CD4-positive, alpha-beta T cell treated with Interleukin-15 for 1 hour (primary cell): Measurements from ENCODE around the gene EPHA7.

ENCODE experiments used
- DNase-seq: peaks from one replicate; pipeline ENCODE4 v3.0.0-alpha.2; 2020

Gene EPHA7

DNA sequence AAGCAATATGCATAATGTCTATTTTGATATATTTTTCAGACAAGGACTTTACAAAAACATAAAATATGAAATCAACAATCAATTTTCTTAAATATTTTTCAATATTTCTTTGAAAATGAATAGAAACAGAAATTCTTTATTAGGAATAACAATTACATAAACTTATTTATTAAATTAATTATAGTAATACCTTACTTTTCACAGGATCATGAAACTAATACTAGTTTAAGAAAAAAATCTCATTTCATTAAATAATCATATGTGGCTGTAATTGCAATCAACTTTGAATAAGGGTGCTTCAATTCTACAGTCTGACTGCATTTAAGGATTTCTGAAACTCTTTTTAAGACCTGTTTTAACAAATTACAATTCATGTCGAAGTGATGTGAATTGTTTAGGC lies 26.6 kb downstream of the EPHA7 start:
- DNase-seq, result no peak

DNA sequence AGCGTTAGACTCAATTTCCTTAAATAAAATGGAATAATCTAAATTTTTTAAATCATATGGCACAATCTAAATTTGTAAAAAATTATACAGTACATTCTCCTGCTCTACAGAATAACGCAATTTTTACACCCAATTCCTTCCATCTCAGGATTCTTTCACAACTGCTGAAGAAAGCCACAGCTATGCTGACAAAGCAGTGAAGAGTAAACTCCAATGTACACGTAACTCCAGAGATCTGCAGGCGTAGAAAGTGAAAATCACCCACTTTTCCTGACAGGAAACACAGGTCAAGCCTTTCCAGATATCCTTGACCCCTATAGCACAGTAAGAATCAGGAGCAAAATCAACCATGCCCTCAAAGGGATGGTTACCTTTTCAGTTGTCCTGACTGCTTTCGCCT lies 27.4 kb downstream of the EPHA7 start:
- DNase-seq, result no peak

DNA sequence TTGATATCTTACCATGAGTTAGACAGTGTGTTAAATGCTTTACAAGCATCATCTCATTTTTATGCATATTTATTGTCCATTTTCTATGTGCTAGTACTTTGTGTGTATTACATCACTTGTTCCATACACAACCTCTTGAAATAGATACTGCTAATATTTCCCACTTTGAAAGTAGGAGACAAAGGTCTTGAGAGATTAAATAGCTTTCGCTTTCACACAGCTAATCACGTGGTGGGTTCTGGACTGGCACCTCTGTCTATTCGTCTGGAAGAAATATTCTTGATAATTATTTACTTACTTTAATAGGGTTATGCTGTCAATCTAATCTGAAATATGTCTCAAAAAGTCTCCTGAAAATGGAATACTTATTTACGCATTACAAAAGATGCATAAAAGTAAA lies 30.2 kb downstream of the EPHA7 start:
- no peak for DNase-seq

DNA sequence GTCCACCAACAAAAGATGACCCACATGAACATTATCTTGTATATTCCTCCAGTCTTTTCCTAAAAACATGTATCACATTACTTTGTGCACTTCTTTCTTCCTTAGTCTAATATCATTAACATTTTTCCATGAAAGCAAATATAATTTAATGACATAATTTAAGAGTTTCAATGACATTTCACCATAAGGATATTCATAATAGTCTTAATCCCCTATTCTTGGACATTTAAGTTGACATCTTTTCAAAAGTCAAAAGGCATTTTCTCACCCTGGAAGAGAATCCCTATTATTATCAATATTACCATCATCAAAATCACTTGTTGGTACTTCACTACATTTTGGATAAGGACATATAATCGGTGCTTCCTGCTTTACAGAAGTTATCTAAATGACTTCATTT lies 31.3 kb downstream of the EPHA7 start:
- no peak for DNase-seq

DNA sequence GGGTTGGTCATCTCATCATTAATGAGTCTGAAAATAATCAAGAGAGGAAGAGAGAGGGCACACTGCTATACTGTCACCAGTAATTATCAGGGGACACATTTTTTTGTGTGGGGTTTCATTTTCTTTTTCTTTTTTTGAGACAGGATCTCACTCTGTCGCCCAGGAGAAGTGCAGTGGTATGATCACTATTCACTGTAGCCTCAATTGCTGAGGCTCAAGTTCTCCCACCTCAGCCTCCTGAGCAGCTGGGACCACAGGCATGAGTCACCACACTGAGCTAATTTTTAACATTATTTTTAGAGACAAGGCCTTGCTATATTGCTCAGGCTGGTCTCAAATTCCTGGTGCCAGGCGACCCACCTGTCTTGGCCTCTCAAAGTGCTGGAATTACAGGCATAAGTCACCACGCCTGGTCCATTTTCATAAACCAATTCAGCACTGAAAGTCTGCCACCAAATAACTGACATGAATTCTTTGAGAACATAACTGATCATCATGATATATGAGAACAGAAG lies 43.3 kb downstream of the EPHA7 start:
- no peak for DNase-seq

DNA sequence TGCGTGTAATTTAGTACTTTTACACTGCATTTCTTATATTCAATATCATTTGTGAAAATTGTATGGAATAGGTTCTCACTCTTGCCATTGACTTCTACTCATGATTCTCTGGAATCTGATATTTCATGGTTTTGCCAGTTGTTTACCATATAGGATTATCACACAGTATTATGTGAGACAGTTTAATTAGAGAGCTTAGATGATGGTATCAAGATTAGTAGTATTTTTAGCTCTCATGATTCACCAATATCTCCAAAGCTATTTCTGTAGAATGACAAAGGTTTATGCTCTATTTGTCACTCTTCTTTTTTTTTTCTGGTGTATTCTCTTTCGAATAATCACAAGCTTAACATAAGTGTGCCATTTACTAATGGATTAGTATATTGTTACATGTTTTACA lies 45.9 kb downstream of the EPHA7 start:
- DNase-seq, result no peak

DNA sequence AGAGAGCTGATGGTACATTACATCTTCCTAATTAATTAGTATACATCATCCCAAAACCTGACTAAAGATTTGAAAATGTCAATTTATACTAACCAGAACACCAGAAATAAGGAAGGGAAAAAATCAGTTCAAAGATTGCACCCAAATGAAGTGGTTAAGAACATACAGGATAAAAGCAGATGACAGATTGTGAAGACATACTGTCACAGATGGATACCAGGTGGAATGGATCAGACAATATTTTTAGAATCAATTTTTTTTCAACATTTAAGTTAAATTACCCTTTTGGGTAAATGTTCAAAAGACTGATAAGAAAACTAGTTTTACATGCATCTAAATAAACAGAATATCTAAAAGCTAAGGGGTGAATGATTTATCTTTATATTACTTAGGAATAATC lies 47.6 kb downstream of the EPHA7 start:
- no peak for DNase-seq

DNA sequence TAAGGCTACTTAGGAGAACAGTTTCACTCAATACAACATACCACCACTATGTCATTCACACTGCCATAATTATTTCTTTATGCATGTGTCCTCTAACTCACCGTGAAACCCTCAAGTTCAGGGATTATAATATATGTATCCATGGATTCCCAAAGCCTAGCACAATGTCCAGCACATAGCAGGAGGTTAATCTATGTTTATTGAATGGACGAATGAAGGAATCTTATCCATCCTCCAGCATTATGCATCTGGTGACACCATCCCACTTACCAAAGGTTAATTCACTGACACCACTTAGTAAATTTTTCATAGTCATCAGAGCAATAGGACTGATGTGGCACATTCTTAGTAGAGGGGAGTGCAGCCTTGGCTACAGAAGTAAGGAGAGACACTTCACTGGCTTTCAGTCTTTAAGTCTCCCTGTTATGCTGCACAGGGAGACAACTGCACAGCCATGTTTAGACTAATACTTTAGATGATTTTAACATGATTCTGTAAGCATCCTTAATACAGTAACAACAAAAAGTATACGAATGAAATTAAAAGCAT lies 49.7 kb downstream of the EPHA7 start:
- no peak for DNase-seq

DNA sequence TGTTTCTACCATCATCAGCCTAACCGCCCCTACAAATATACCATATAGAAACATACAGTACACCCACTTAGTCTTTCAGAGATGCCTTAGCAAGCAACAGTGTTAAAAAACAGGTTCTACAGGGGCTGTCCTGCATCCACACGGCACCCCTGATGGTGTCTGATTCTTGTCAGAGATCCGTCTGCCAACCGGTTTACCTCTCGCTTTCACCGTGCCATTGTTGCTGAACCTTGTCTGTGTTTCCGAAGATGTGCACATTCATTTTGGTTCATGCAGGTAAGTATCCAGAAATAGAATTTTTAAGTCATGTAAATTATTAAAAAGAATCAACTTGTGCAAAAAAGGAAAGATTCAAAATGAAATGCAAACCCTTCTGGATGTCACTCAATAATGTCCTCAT lies 52.9 kb downstream of the EPHA7 start:
- no peak for DNase-seq

DNA sequence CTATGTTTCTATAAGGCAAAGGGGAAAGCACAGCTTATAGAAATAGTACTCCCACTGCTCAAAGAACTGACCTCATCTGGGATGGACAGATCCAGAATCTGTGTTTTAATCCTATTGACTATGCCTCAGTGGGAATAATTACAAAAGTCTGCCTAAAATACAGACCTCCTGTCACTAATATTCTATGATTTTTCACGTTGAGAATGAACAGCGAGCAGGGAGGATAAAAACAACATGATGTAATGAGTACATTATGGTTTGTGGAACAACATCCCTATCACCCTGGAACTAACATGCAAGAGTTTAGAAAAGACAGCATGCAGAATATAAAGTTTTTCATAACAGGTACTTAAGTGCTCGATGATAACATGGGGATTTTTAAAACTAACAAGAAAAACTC lies 53.9 kb downstream of the EPHA7 start:
- no peak for DNase-seq

DNA sequence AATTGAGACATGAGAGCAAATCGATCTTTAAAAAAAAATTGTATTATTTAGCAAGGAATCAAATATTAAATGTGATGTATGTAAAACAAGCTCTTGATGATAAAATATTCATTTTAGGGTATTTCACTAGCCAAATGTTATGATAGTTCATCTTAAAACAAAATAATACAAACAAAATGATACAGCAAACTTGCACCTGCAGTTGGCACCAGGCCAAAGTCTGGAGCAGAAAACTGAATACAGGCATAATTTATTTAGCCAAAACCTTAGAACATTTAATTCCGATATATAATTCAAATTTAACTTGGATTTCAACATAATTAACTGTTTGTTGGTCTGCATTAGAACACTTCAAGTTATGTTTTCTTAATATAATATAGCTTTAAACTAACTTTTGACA lies 60.9 kb downstream of the EPHA7 start:
- no peak for DNase-seq

DNA sequence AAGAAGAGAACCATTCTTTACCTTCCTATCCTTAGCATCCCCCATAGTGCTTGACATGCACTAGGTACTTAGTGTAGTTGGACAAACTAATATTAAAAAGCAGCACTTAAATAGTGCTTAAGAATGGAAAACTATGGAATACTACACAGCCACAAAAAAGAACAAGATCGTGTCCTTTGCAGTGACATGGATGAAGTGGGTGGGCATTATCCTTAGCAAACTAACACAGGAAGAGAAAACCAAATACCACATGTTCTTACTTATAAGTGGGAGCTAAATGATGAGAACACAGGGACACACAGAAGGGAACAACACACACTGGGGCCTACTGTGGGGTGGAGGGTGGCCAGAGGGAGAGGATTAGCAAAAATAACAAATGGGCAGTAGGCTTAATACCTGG lies 66.8 kb downstream of the EPHA7 start:
- no peak for DNase-seq

DNA sequence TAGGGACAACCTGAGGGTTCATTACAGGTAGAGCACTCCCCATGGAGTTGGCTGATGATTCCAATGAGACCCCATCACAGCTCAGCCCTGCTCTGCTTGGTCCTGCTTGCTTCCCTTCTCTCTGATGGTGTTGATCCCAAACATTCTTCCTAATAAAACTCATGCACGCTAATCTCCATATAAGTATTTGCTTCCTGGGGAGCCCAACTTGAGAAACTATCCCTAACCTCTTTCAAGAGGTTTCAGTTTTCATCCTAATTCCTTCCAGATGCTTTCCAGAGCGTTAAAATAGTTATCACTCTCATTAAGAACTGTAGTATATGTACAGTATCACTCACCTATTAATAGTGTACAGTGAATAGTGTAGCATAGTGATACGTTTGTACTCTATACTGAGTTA lies 68.1 kb downstream of the EPHA7 start:
- no peak for DNase-seq

DNA sequence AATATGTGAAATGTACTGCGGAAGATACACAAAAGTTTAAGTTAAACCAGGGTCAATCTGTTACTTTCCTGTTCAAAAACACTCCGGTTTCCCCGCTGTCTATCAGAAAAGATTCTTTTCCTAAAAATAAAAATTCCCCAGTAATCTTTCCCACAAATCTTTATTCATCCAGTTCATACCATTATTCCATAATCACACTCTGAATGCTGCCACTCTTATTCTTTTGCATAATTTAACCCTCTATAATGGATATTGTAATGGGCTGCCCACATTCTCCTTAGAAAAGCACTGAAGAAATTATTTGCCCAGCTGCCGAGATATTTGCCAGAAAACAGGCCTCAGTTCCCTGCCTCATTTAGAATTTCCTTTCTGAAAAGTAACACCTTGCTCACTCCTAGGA lies 68.6 kb downstream of the EPHA7 start:
- no peak for DNase-seq

DNA sequence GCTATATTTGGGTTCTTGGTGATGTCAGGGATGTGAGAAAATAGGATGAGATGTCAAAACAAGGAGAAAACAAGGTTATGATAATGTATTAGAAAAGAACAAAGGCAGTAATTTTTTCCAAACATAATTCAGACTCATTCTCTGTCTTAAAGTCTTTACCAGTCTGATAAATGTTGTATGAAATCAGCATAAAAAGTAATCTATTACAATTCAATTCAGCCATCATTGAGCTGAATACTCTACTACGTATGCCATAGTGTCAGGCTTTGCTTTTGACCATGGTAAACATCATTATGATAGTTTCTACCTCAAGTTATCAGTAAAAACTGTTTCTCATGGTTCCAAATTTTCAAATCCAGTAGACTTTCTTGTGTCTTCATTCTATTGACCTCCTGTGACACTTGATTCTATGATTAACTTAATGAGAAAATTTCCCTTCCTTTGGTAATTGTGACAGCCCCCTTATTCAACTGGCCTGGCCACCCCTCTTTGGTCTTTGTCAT lies 75.0 kb downstream of the EPHA7 start:
- DNase-seq, result no peak

DNA sequence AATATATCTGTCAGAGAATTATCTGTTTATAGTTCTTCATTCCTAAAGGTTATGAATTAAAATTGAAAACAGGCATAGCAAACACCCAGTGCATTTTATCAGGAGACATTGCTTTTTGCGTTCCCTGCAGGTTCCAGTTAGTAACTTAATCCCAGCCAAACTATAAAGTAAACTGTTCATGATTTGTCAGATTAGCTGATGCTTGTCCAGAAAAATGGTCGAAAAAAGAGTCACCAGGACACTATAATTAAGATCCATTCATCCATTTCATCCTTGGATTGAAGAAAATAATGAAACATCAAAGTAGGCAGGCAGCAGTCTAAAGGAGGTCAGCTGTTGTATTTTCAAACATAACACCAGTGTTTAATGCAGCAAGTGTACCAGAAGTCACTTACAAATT lies 75.9 kb downstream of the EPHA7 start:
- DNase-seq, result no peak

DNA sequence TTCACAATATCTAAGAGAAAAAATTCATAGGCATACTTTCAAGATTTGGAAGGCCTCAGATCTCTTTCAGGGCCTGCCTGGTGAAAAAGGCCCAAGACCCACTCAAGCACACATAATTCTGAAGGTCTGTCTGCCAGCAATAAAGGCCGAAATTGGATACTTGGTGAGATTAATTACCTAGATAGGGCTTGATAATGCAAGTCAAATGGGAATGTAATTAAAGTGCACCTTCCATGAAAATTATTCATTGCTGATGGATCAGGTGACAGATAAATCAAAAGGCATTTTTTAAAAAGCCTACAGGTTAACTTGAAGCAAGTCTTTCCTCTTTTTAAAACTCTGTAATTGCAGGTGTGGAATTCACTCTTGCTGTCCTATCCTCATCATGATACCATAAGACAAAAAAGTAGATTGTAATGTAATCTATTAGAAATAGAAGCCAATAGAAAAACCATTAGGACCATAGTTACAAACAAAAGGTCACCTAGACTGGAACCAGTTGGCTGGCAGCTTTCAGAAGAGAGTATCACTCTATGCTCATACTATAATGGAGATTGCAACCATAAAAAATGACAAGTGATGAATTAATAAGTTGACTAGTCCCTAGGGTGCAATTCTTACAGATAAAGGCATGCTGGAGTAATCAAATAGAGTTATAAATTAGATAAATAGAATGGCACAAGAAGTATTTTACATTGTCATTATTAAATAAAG lies 77.3 kb downstream of the EPHA7 start:
- no peak for DNase-seq

DNA sequence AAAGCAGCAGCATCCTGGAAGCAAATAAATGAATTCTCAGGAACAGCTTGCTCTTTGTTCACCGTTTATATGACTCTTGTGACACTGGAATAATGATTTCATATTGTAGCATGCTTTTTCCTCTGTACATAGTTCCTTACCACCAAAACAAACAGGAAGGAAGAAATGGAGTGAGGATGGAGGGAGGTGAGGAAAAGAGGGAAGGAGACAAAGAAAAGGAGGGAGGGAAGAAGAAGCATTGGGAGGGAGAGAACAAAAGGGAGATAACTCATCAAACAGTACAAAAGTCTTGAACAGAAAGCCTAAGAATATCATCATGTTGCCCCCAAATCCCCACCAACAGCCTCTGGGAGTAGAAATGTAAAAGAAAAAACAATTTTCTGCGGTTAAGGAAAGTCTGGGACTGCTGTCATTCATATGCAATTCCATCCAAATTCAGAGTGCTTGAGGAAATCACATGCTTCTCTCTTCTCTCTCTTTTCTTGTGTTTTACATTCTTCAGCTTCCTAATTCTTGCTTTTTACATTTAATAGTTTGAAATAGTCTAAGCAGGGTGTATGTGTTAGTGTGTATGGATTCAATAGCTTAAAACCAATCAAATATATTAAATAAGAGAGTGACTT lies 81.5 kb downstream of the EPHA7 start:
- no peak for DNase-seq

DNA sequence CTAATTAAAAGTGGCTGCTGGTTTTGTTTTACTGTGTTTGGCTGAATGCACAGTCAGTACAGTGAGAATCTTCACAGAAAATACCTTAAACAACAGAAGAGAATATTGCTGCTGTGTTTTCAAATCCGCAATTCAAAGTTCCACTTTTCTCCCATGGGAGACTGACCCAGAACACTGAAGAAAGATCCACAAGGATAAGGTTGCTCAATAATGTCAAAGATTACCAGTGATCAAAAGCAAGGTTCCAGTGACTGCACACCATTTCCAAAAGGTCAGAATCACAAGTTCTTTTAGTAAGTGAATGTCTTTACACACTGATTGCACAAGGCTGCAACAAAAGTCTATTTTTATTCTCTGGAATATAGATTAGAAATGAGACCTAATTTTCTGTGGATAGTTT lies 82.3 kb downstream of the EPHA7 start:
- no peak for DNase-seq

DNA sequence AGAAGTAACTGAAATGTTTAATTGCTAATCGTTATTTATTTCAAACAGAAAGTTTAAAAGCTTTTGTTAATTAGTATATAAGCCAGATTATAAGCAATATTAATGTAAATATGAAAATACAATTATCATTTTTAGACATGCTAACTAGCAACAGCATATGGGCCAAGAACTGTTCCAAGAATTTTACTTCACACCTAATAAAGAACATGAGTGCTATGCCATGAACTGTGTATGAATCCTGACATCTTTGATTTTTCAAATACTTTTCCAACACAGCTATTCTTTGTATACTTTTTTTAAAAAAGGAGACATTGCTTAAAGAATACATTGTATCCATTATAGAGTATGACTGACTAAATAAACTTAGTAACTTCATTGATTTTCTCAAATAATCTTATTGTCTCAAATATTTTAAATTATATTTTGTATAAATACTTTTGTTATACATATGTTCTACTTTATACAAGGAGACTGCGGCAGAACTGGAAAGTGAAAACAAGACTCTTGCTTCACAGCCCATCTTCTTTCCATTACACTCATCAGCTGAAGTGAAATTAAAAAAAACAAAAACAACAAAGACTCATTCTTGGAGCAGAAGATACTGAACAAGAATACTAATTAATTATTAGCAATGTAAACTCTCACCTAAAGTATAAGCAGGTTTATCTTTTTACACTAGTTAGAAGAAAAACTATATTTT lies 89.9 kb downstream of the EPHA7 start:
- no peak for DNase-seq

DNA sequence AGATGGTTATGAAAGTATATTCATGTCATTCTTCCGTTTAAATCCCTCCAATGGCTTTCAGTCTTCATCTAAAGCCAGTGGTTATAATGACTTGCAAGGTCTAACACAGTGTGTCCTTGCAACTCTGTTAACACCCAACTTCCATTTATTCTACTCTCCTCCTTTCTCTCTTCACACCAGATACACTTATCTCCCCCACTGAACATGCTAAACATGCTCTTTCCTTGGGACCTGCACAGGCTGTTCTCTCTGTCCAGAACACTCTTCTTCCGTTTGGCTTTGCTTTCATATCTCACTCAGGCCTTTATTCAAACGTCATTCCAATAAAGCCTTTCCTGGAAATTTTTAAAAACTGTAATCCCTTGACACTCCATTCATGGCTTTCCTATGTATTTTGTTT lies 91.5 kb downstream of the EPHA7 start:
- no peak for DNase-seq

DNA sequence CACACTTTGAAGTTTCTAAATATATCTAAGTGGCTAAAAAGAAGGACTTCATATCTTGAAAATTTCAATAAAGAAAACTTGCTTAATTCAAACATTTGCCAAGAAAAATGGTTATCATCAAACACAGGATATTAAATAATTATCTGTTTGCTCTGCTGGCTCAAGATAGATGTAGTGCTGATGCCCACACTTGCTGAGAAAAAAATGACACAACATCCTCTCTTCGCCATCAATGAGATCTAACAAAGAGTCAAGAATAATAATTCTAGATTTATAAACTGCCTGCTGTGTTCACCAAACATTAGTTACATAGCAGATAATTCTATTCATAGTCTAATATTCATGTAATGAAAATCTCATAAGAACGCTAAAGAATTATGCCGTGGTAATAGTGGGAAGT lies 93.6 kb downstream of the EPHA7 start:
- no peak for DNase-seq

DNA sequence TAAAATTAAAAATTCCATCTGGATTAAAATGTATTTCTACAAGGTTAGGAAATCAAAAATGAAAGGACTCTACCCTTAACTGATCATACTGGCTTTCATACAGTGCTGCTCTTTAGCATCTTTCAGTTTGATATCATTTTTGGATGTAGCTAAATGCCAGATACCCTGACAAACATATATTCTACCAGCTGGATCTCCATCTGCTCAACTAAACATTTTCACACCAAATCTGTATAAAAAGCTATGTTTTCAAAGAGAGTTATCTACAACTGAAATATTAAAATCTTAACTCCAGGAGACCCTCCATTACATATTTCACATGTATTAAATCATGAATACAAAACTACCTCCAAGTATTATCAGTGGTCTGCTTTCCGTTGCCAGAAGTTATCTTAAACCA lies 95.7 kb downstream of the EPHA7 start:
- DNase-seq, result no peak

DNA sequence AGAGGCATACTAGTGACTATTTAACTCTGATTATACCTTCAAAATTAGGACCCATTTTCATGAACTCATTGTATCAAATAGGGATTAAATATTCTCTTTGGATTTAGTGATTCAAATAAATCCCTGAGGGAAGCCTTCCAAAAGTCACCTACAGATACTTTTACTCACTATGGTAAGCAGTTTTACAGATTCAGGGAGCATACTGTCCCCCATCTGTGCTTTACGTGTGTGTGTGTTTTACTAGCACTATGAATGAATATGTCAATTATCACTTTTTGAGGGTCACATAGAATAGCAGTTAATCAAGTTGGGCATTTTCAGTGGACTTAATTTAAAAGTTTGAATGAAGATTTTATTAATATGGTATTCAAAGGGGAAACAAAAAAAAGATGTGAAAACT lies 96.7 kb downstream of the EPHA7 start:
- DNase-seq, result no peak
